Thoracic aorta (tissue), 2 donors: Measurements from ENCODE around the gene SF3B5. TPM values are rescaled to one million over a fixed set of nuclear protein-coding genes. Genes with fewer than 3 reads are reported as not detected.

Source experiments
- ATAC-seq: fragments of 150-250 bp; one replicate; pipeline ENCODE4 v1.8.0; 2017; ENCODE audit warnings: low read depth; ENCODE audit not compliant: insufficient number of reproducible peaks, low FRiP score
- DNase-seq: peaks from one replicate; pipeline ENCODE4 v3.0.0-alpha.2; 2020; ENCODE audit warnings: low spot score
- H3K27ac ChIP-seq, 2 donors: fragments of 200-600 bp; sonication (generic); 1 replicate in 1 of 2; 2 replicates in 1 of 2; pipeline ENCODE4 v1.5.1; 2016; ENCODE audit warnings: mild to moderate bottlenecking in 2 of 2, moderate library complexity in 2 of 2
- H3K27me3 ChIP-seq: fragments of 200-600 bp; sonication (generic); replicated peaks from 2 replicates; pipeline ENCODE4 v1.6.0; 2016; ENCODE audit warnings: mild to moderate bottlenecking; ENCODE audit not compliant: insufficient read depth
- H3K36me3 ChIP-seq: fragments of 200-600 bp; sonication (generic); one replicate; pipeline ENCODE4 v1.5.1; 2016
- H3K4me1 ChIP-seq, 2 donors: fragments of 200-600 bp; sonication (generic); 1 replicate in 1 of 2; 2 replicates in 1 of 2; pipeline versions ENCODE4 v1.5.1 to v1.6.0; 2016; ENCODE audit warnings: low read depth in 2 of 2, mild to moderate bottlenecking in 1 of 2; ENCODE audit not compliant: control insufficient read depth in 1 of 2
- H3K4me3 ChIP-seq: fragments of 200-600 bp; sonication (generic); 2 replicates; pipeline ENCODE4 v1.5.1; 2016; ENCODE audit warnings: mild to moderate bottlenecking
- H3K9me3 ChIP-seq: fragments of 200-600 bp; sonication (generic); 2 replicates; pipeline ENCODE4 v1.5.1; 2016
- total RNA-seq, 2 donors: library from RNA; depleted of rRNA; stranded (reverse); fragments of >200 nt; gene quantifications; one replicate each; pipeline versions ENCODE4 v1.1.0 to v1.2.3, GENCODE V29; 2016
- TF ChIP-seq, protein P1 (sequence below): fragments of 200-600 bp; sonication (generic); IDR thresholded peaks from one replicate; pipeline ENCODE4 v1.5.1; 2019; ENCODE audit warnings: antibody characterized with exemption

Gene SF3B5
- total RNA-seq, 2 donors from 2014 or later, result 92.6 to 95.7 TPM

- H3K27me3 ChIP-seq, result no peaks in the 10 kb centered on the region
- H3K36me3 ChIP-seq, result no peaks in the 10 kb centered on the region
- DNase-seq, result no peak
- peaks cover 0 to 22% of the 10 kb centered on the region in 2 donors for H3K4me1 ChIP-seq
- no peak overlapping the region for H3K27ac ChIP-seq
- H3K9me3 ChIP-seq, result no peaks in the 10 kb centered on the region
- TF ChIP-seq, protein P1, sequence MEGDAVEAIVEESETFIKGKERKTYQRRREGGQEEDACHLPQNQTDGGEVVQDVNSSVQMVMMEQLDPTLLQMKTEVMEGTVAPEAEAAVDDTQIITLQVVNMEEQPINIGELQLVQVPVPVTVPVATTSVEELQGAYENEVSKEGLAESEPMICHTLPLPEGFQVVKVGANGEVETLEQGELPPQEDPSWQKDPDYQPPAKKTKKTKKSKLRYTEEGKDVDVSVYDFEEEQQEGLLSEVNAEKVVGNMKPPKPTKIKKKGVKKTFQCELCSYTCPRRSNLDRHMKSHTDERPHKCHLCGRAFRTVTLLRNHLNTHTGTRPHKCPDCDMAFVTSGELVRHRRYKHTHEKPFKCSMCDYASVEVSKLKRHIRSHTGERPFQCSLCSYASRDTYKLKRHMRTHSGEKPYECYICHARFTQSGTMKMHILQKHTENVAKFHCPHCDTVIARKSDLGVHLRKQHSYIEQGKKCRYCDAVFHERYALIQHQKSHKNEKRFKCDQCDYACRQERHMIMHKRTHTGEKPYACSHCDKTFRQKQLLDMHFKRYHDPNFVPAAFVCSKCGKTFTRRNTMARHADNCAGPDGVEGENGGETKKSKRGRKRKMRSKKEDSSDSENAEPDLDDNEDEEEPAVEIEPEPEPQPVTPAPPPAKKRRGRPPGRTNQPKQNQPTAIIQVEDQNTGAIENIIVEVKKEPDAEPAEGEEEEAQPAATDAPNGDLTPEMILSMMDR, result no peak
- ATAC-seq, result no peak
- H3K4me3 ChIP-seq, result no peak overlapping the region
These were observed 28.5 kb downstream of the SF3B5 start for GRCh38 chr6:144066741-144067484.

GRCh38 chr6:144066255-144066654 is 29.1 kb downstream of the SF3B5 start:
- ATAC-seq (no peak), DNase-seq (no peak)
- H3K36me3 ChIP-seq, result no peaks in the 10 kb centered on the region
- TF ChIP-seq, protein P1, result no peak
- H3K4me1 ChIP-seq, result peaks cover 0 to 22% of the 10 kb centered on the region in 2 donors
- no peak overlapping the region for H3K4me3 ChIP-seq
- H3K27me3 ChIP-seq, result no peaks in the 10 kb centered on the region
- H3K27ac ChIP-seq, result no peak overlapping the region
- H3K9me3 ChIP-seq, result no peaks in the 10 kb centered on the region

DNA sequence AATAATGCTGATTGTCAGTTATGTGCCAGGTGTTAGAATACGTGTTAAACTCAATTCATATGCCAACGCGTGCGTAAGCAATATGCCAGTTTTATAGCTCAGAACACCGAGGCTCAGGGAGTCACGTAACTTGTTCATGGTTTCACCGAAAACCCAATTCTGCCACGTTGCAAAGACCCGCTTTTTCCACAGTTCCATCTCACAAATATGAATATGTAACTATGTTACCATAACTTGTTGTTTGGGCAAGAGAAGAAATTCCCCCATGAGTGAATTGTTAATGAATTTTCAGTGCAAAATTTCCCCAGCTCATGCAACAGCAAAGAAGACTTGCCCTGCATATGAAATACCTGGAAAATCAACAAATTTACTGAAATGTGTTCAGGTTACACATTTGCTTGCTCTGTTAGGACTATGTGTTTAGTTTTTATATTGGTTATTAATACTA is 30.1 kb downstream of the SF3B5 start:
- ATAC-seq (no peak), DNase-seq (no peak)
- TF ChIP-seq, protein P1, result no peak
- Histone ChIP-seq H3K4me1 (peaks cover 0 to 22% of the 10 kb centered on the region in 2 donors), H3K27me3 (no peaks in the 10 kb centered on the region), H3K4me3 (peak overlapping the region; percentile 94), H3K9me3 (no peaks in the 10 kb centered on the region), H3K27ac (no peak overlapping the region), H3K36me3 (no peaks in the 10 kb centered on the region)

- peak overlapping the region in 1 of 2 donors; percentile 34 for H3K27ac ChIP-seq
- no peak for DNase-seq
- no peak for ATAC-seq
These were observed 30.8 kb downstream of the SF3B5 start for GRCh38 chr6:144064402-144065212.

More at GRCh38 chr6:144064402-144065212, 30.8 kb downstream of the SF3B5 start:
- H3K36me3 ChIP-seq, result no peaks in the 10 kb centered on the region
- H3K9me3 ChIP-seq, result no peaks in the 10 kb centered on the region
- H3K4me1 ChIP-seq, result peaks cover 0 to 22% of the 10 kb centered on the region in 2 donors
- H3K27me3 ChIP-seq, result no peaks in the 10 kb centered on the region
- TF ChIP-seq, protein P1, result no peak
- peak overlapping the region; percentile 94 for H3K4me3 ChIP-seq
